Measurements from ENCODE around the gene SNORC. TPM values are rescaled to one million over a fixed set of nuclear protein-coding genes. Genes with fewer than 3 reads are reported as not detected.

The SNORC gene
- total RNA-seq, 1 experiment from 2014 or later: 3.4 TPM

DNA sequence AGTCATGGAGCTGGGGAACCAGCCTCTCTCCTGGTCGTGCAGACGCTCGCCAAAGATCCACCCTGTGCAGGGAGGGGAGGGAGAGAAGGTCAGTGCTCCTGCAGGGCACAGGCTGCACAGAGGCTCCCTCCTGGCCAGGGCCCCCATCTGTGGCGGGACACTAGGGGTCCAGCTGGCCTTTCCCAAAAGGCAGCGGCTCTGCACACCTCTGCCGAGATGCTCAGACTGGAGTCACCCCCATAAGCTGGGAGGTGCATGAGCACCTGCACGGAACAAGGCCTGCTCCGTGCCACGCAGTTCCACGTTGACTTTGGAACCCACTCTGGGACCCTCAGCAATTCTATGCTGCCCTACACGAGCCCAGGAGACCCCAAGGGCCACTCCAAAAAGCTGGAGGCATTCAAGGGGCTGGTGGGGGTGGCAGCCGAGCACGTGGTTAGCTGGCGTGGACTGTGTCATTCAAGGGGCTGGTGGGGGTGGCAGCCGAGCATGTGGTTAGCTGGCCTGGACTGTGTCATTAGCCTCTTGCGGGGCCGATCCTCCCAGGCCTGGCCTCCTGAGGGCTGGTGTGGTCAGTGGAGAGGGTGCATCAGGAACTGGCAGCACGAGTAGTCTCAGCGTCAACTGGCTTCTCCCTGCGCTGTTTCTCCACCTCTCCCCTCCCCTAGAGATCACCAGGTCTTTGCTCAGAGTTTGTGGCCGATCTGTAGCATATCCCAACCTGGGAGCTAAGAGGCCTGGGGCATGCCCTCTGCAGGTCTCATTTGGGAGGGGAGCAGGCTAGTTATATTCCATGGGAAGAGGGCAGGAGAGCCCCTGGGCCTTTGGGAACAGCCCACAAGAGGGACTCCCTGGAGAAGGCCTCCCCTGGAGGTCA lies 9.8 kb downstream of the SNORC start:
- POLR2A ChIA-PET: no interaction called here
- no peaks in the 10 kb centered on the region for H3K36me3 Mint-ChIP-seq
- TF ChIP-seq SOX15 (CRISPR knock-in tag; IDR thresholded peaks at IDR 0.05) (no peak), OVOL2 (CRISPR knock-in tag; IDR thresholded peaks at IDR 0.05; ENCODE audit: borderline replicate concordance) (no peak)
- peak overlapping the region; percentile 20; the same call in 1 of the 2 replicates for H3K27ac Mint-ChIP-seq
- ATAC-seq (no peak), DNase-seq (ENCODE audit: low spot score) (no peak)
- H3K4me1 Mint-ChIP-seq: no peaks in the 10 kb centered on the region
- no peaks in the 10 kb centered on the region for H3K9me3 Mint-ChIP-seq
- H3K27me3 Mint-ChIP-seq (ENCODE audit: low read depth): peaks cover 28% of the 10 kb centered on the region
- H3K4me3 Mint-ChIP-seq: no peak overlapping the region
- CTCF ChIA-PET: interaction anchor here (0.8 to 1.6 kb wide), 3 partner anchors 11 to 180 kb away, joined by 4 to 5 read pairs (median 4); partner anchors contain the start of gene INPP5D

- H3K9me3 Mint-ChIP-seq: no peaks in the 10 kb centered on the region
- DNase-seq (ENCODE audit: low spot score) (no peak), ATAC-seq (no peak)
- H3K36me3 Mint-ChIP-seq: no peaks in the 10 kb centered on the region
- no peaks in the 10 kb centered on the region for H3K4me1 Mint-ChIP-seq
- TF ChIP-seq ZNF232 (CRISPR knock-in tag; IDR thresholded peaks at IDR 0.05): no peak
- no peak for TF ChIP-seq CREB1 (CRISPR knock-in tag; IDR thresholded peaks at IDR 0.05)
- TF ChIP-seq OVOL2 (CRISPR knock-in tag; IDR thresholded peaks at IDR 0.05; ENCODE audit: borderline replicate concordance): no peak
- no peak for TF ChIP-seq CREM (CRISPR knock-in tag; IDR thresholded peaks at IDR 0.05)
- TF ChIP-seq ZNF219 (CRISPR knock-in tag; IDR thresholded peaks at IDR 0.05; ENCODE audit: borderline replicate concordance): no peak
- no peak for TF ChIP-seq CTCF (IDR thresholded peaks at IDR 0.05)
- TF ChIP-seq STAT6 (CRISPR knock-in tag; conservative IDR thresholded peaks at IDR 0.05; ENCODE audit: low read depth): no peak
- no peak for TF ChIP-seq MYBL2 (CRISPR knock-in tag; IDR thresholded peaks at IDR 0.05)
- no peak for TF ChIP-seq ZMAT4 (CRISPR knock-in tag; IDR thresholded peaks at IDR 0.05)
- no peak for TF ChIP-seq ZNF263 (CRISPR knock-in tag; IDR thresholded peaks at IDR 0.05; ENCODE audit: low read depth)
- TF ChIP-seq, protein P1, sequence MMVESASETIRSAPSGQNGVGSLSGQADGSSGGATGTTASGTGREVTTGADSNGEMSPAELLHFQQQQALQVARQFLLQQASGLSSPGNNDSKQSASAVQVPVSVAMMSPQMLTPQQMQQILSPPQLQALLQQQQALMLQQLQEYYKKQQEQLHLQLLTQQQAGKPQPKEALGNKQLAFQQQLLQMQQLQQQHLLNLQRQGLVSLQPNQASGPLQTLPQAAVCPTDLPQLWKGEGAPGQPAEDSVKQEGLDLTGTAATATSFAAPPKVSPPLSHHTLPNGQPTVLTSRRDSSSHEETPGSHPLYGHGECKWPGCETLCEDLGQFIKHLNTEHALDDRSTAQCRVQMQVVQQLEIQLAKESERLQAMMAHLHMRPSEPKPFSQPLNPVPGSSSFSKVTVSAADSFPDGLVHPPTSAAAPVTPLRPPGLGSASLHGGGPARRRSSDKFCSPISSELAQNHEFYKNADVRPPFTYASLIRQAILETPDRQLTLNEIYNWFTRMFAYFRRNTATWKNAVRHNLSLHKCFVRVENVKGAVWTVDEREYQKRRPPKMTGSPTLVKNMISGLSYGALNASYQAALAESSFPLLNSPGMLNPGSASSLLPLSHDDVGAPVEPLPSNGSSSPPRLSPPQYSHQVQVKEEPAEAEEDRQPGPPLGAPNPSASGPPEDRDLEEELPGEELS (CRISPR knock-in tag; IDR thresholded peaks at IDR 0.05): no peak
- TF ChIP-seq ELF4 (CRISPR knock-in tag; IDR thresholded peaks at IDR 0.05; ENCODE audit: low read depth): no peak
- TF ChIP-seq, protein P2, sequence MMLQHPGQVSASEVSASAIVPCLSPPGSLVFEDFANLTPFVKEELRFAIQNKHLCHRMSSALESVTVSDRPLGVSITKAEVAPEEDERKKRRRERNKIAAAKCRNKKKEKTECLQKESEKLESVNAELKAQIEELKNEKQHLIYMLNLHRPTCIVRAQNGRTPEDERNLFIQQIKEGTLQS (CRISPR knock-in tag; conservative IDR thresholded peaks at IDR 0.05): no peak
- no peak for TF ChIP-seq ZNF138 (CRISPR knock-in tag; conservative IDR thresholded peaks at IDR 0.05)
- no peak for TF ChIP-seq MLX (CRISPR knock-in tag; IDR thresholded peaks at IDR 0.05)
- no peak for TF ChIP-seq ATF1 (CRISPR knock-in tag; IDR thresholded peaks at IDR 0.05)
- TF ChIP-seq TEAD1 (CRISPR knock-in tag; IDR thresholded peaks at IDR 0.05): no peak
- no peak overlapping the region for H3K4me3 Mint-ChIP-seq
- H3K27me3 Mint-ChIP-seq (ENCODE audit: low read depth): peaks cover 19% of the 10 kb centered on the region
- ChIA-PET CTCF (interaction anchor here (1.5 to 1.6 kb wide), 3 partner anchors 10 to 179 kb away, joined by 4 to 6 read pairs (median 5); partner anchors contain the start of gene INPP5D), POLR2A (no interaction called here)
- no peak overlapping the region for H3K27ac Mint-ChIP-seq
These were observed 10.8 kb downstream of the SNORC start for GRCh38 chr2:232880764-232881351.
